ENCODE results near the gene SEMA5B.

Gene SEMA5B

GRCh38 chr3:123061856-123062255 lies 34.3 kb upstream of the SEMA5B start:
- no peak for TF ChIP-seq ZBTB7A (IDR thresholded peaks at IDR 0.05; ENCODE audit: low read depth)
- TF ChIP-seq NFIC (IDR thresholded peaks at IDR 0.05), result no peak
- no peak for TF ChIP-seq RAD21 (IDR thresholded peaks at IDR 0.05; ENCODE audit: low read depth)
- TF ChIP-seq FOXM1 (IDR thresholded peaks at IDR 0.05; ENCODE audit: borderline replicate concordance, low read depth), result no peak
- TF ChIP-seq REST (IDR thresholded peaks at IDR 0.05; ENCODE audit: low read depth), result no peak
- no peak for TF ChIP-seq EGR1 (IDR thresholded peaks at IDR 0.05)
- TF ChIP-seq TEAD4 (IDR thresholded peaks at IDR 0.05), result no peak
- TF ChIP-seq MAX (IDR thresholded peaks at IDR 0.05), result no peak
- TF ChIP-seq EP300 (IDR thresholded peaks at IDR 0.05; ENCODE audit: borderline replicate concordance), result no peak
- no peak for TF ChIP-seq TAF1 (IDR thresholded peaks at IDR 0.05; ENCODE audit: low read depth)
- TF ChIP-seq TCF12 (IDR thresholded peaks at IDR 0.05; ENCODE audit: low read depth), result no peak
- no peak for TF ChIP-seq YY1 (IDR thresholded peaks at IDR 0.05; ENCODE audit: low read depth)
- TF ChIP-seq CREB1 (IDR thresholded peaks at IDR 0.05; ENCODE audit: low read depth), result no peak
- TF ChIP-seq CEBPB (IDR thresholded peaks at IDR 0.05), result no peak
- TF ChIP-seq USF1 (IDR thresholded peaks at IDR 0.05), result no peak

GRCh38 chr3:123060054-123060453 lies 32.5 kb upstream of the SEMA5B start:
- TF ChIP-seq TCF12 (IDR thresholded peaks at IDR 0.05; ENCODE audit: low read depth) (no peak), TEAD4 (IDR thresholded peaks at IDR 0.05) (no peak), USF1 (IDR thresholded peaks at IDR 0.05) (no peak), CEBPB (IDR thresholded peaks at IDR 0.05) (no peak), FOXM1 (IDR thresholded peaks at IDR 0.05; ENCODE audit: borderline replicate concordance, low read depth) (no peak), EGR1 (IDR thresholded peaks at IDR 0.05) (no peak), YY1 (IDR thresholded peaks at IDR 0.05; ENCODE audit: low read depth) (no peak), NFIC (IDR thresholded peaks at IDR 0.05) (no peak), CREB1 (IDR thresholded peaks at IDR 0.05; ENCODE audit: low read depth) (no peak), ZBTB7A (IDR thresholded peaks at IDR 0.05; ENCODE audit: low read depth) (no peak), TAF1 (IDR thresholded peaks at IDR 0.05; ENCODE audit: low read depth) (no peak), REST (IDR thresholded peaks at IDR 0.05; ENCODE audit: low read depth) (no peak), EP300 (IDR thresholded peaks at IDR 0.05; ENCODE audit: borderline replicate concordance) (no peak), RAD21 (IDR thresholded peaks at IDR 0.05; ENCODE audit: low read depth) (no peak), MAX (IDR thresholded peaks at IDR 0.05) (no peak)

GRCh38 chr3:123058505-123058904 lies 30.9 kb upstream of the SEMA5B start:
- TF ChIP-seq TCF12 (IDR thresholded peaks at IDR 0.05; ENCODE audit: low read depth), result no peak
- TF ChIP-seq ZBTB7A (IDR thresholded peaks at IDR 0.05; ENCODE audit: low read depth), result no peak
- no peak for TF ChIP-seq CEBPB (IDR thresholded peaks at IDR 0.05)
- TF ChIP-seq TEAD4 (IDR thresholded peaks at IDR 0.05), result no peak
- no peak for TF ChIP-seq CREB1 (IDR thresholded peaks at IDR 0.05; ENCODE audit: low read depth)
- no peak for TF ChIP-seq YY1 (IDR thresholded peaks at IDR 0.05; ENCODE audit: low read depth)
- no peak for TF ChIP-seq EGR1 (IDR thresholded peaks at IDR 0.05)
- no peak for TF ChIP-seq NFIC (IDR thresholded peaks at IDR 0.05)
- no peak for TF ChIP-seq FOXM1 (IDR thresholded peaks at IDR 0.05; ENCODE audit: borderline replicate concordance, low read depth)
- TF ChIP-seq USF1 (IDR thresholded peaks at IDR 0.05), result no peak
- TF ChIP-seq MAX (IDR thresholded peaks at IDR 0.05), result no peak
- no peak for TF ChIP-seq RAD21 (IDR thresholded peaks at IDR 0.05; ENCODE audit: low read depth)
- TF ChIP-seq EP300 (IDR thresholded peaks at IDR 0.05; ENCODE audit: borderline replicate concordance), result no peak

GRCh38 chr3:123055352-123055751 lies 27.8 kb upstream of the SEMA5B start:
- TF ChIP-seq TCF12 (IDR thresholded peaks at IDR 0.05; ENCODE audit: low read depth), result no peak
- no peak for TF ChIP-seq EP300 (IDR thresholded peaks at IDR 0.05; ENCODE audit: borderline replicate concordance)
- no peak for TF ChIP-seq RAD21 (IDR thresholded peaks at IDR 0.05; ENCODE audit: low read depth)
- no peak for TF ChIP-seq EGR1 (IDR thresholded peaks at IDR 0.05)
- TF ChIP-seq MAX (IDR thresholded peaks at IDR 0.05), result no peak
- TF ChIP-seq ZBTB7A (IDR thresholded peaks at IDR 0.05; ENCODE audit: low read depth), result no peak
- no peak for TF ChIP-seq REST (IDR thresholded peaks at IDR 0.05; ENCODE audit: low read depth)
- no peak for TF ChIP-seq YY1 (IDR thresholded peaks at IDR 0.05; ENCODE audit: low read depth)
- TF ChIP-seq TAF1 (IDR thresholded peaks at IDR 0.05; ENCODE audit: low read depth), result no peak
- TF ChIP-seq FOXM1 (IDR thresholded peaks at IDR 0.05; ENCODE audit: borderline replicate concordance, low read depth), result no peak
- TF ChIP-seq USF1 (IDR thresholded peaks at IDR 0.05), result no peak
- no peak for TF ChIP-seq CREB1 (IDR thresholded peaks at IDR 0.05; ENCODE audit: low read depth)
- TF ChIP-seq NFIC (IDR thresholded peaks at IDR 0.05), result no peak
- no peak for TF ChIP-seq CEBPB (IDR thresholded peaks at IDR 0.05)
- TF ChIP-seq TEAD4 (IDR thresholded peaks at IDR 0.05), result no peak

Measured in Ishikawa (cell line).